ENCODE results near the gene ASB14.

ASB14 gene

GRCh38 chr3:57281715-57282114 lies 10.8 kb downstream of the ASB14 start:
- ChIA-PET POLR2A (no interaction called here), CTCF (interaction anchor here (1.0 to 1.6 kb wide), 2 partner anchors 12 to 112 kb away, joined by 3 to 4 read pairs; no protein-coding TSS in a partner anchor)
- TF ChIP-seq CTCF (IDR thresholded peaks at IDR 0.05; ENCODE audit: control extremely low read depth, extremely low read depth, low read depth, missing control alignments): no peak
- no peak for DNase-seq (ENCODE audit: extremely low spot score)

GRCh38 chr3:57279685-57280084 lies 12.8 kb downstream of the ASB14 start:
- ChIA-PET POLR2A (interaction anchor here (0.6 to 0.7 kb wide), 2 partner anchors 449 to 766 kb away, joined by 4 to 5 read pairs; no protein-coding TSS in a partner anchor), CTCF (no interaction called here)
- no peak for TF ChIP-seq CTCF (IDR thresholded peaks at IDR 0.05; ENCODE audit: control extremely low read depth, extremely low read depth, low read depth, missing control alignments)
- no peak for DNase-seq (ENCODE audit: extremely low spot score)

- POLR2A ChIA-PET: no interaction called here
- no peak for TF ChIP-seq CTCF (IDR thresholded peaks at IDR 0.05; ENCODE audit: control extremely low read depth, extremely low read depth, low read depth, missing control alignments)
- DNase-seq (ENCODE audit: extremely low spot score): no peak
- CTCF ChIA-PET: no interaction called here
Measured at GRCh38 chr3:57278237-57278636, 14.2 kb downstream of the ASB14 start.

GRCh38 chr3:57275393-57275792 lies 17.1 kb downstream of the ASB14 start:
- no peak for TF ChIP-seq CTCF (IDR thresholded peaks at IDR 0.05; ENCODE audit: control extremely low read depth, extremely low read depth, low read depth, missing control alignments)
- POLR2A ChIA-PET: no interaction called here
- CTCF ChIA-PET: no interaction called here
- DNase-seq (ENCODE audit: extremely low spot score): no peak

GRCh38 chr3:57274845-57275244 lies 17.6 kb downstream of the ASB14 start:
- no peak for DNase-seq (ENCODE audit: extremely low spot score)
- ChIA-PET CTCF (no interaction called here), POLR2A (no interaction called here)
- no peak for TF ChIP-seq CTCF (IDR thresholded peaks at IDR 0.05; ENCODE audit: control extremely low read depth, extremely low read depth, low read depth, missing control alignments)

- POLR2A ChIA-PET: no interaction called here
- CTCF ChIA-PET: interaction anchor here (1.3 kb wide), 1 partner anchor 10 kb away, joined by 3 read pairs; no protein-coding TSS in a partner anchor
- DNase-seq (ENCODE audit: extremely low spot score): no peak
- no peak for TF ChIP-seq CTCF (IDR thresholded peaks at IDR 0.05; ENCODE audit: control extremely low read depth, extremely low read depth, low read depth, missing control alignments)
Measured at GRCh38 chr3:57268416-57268815, 24.1 kb downstream of the ASB14 start.

GRCh38 chr3:57261929-57262328 lies 30.6 kb downstream of the ASB14 start:
- ChIA-PET POLR2A (no interaction called here), CTCF (no interaction called here)
- no peak for TF ChIP-seq CTCF (IDR thresholded peaks at IDR 0.05; ENCODE audit: control extremely low read depth, extremely low read depth, low read depth, missing control alignments)
- DNase-seq (ENCODE audit: extremely low spot score): no peak
